NCI-H774 (cell line): ENCODE results near the gene NUMA1.

Experiments
- DNase-seq: peaks from one replicate; lab custom pipeline; 2025; lab: John Stamatoyannopoulos, UW

The NUMA1 gene

GRCh38 chr11:71971680-71972079, 108.7 kb downstream of the NUMA1 start:
- DNase-seq: no peak

- no peak for DNase-seq
These were observed 115.7 kb downstream of the NUMA1 start for GRCh38 chr11:71964641-71965040.

- no peak for DNase-seq
These were observed 116.9 kb downstream of the NUMA1 start for GRCh38 chr11:71963468-71963867.

GRCh38 chr11:71962428-71963038, 117.8 kb downstream of the NUMA1 start:
- DNase-seq: no peak

GRCh38 chr11:71955898-71956456, 124.4 kb downstream of the NUMA1 start:
- DNase-seq: no peak
